Activated B cell treated with CpG ODN at 0.5 μM for 24 hours (primary cell): Measurements from ENCODE around the gene TMEM130. TPM values are rescaled to one million over a fixed set of nuclear protein-coding genes. Genes with fewer than 3 reads are reported as not detected.
A peak's percentile ranks its signal among the peaks of the same experiment; 100 is the strongest.
"Not testable (repeated sequence)": the region's sequence is repeated elsewhere in the genome, so short reads cannot be mapped to it uniquely, and the experiment has no call there.

ENCODE experiments used
- ATAC-seq: fragments of 200-7000 bp; cut with Tn5 transposase; one replicate; pipeline ENCODE4 v1.10.0; 2021; ENCODE audit warnings: low read depth, mild to moderate bottlenecking, moderate library complexity
- CTCF ChIA-PET: fragments of 350-600 bp; sonication (Branson Sonifier 250); formaldehyde crosslinking; loops from one replicate; lab custom pipeline; 2021; ENCODE audit warnings: antibody characterized with exemption; lab: Charles Lee
- POLR2A ChIA-PET: fragments of 350-600 bp; sonication (Branson Sonifier 250); formaldehyde crosslinking; loops from one replicate; lab custom pipeline; 2021; ENCODE audit warnings: antibody characterized with exemption; lab: Charles Lee
- DNase-seq: peaks from one replicate; pipeline ENCODE4 v3.0.0; 2022
- H3K27ac Mint-ChIP-seq: one replicate; pipeline ENCODE4 v1.8.0; 2020; ENCODE audit warnings: mixed read lengths
- H3K27me3 Mint-ChIP-seq: one replicate; pipeline ENCODE4 v1.8.0; 2021; ENCODE audit warnings: mixed read lengths
- H3K36me3 Mint-ChIP-seq: one replicate; pipeline ENCODE4 v1.8.0; 2021; ENCODE audit warnings: low read depth, mixed read lengths
- H3K4me1 Mint-ChIP-seq: one replicate; pipeline ENCODE4 v1.8.0; 2021; ENCODE audit warnings: mixed read lengths
- H3K4me3 Mint-ChIP-seq: one replicate; pipeline ENCODE4 v1.8.0; 2020; ENCODE audit warnings: mild to moderate bottlenecking, mixed read lengths
- H3K9me3 Mint-ChIP-seq: one replicate; pipeline ENCODE4 v1.8.0; 2020; ENCODE audit warnings: mixed read lengths
- intact Hi-C: fragments of 100-400 bp; cut with micrococcal nuclease; formaldehyde crosslinking; loops from one replicate; pipeline ENCODE4 v1.15.1; 2024
- total RNA-seq: library from RNA; stranded (reverse); gene quantifications from 2 replicates; pipeline ENCODE4 v1.2.3, GENCODE V29; 2022
- TF ChIP-seq, protein P1 (sequence below): fragments of 200-600 bp; IDR thresholded peaks from one replicate; pipeline ENCODE4 v1.8.0; 2022; ENCODE audit warnings: antibody characterized with exemption, mild to moderate bottlenecking

TMEM130 gene
- total RNA-seq, 1 donor from 2014 or later, result 0.31 TPM

DNA sequence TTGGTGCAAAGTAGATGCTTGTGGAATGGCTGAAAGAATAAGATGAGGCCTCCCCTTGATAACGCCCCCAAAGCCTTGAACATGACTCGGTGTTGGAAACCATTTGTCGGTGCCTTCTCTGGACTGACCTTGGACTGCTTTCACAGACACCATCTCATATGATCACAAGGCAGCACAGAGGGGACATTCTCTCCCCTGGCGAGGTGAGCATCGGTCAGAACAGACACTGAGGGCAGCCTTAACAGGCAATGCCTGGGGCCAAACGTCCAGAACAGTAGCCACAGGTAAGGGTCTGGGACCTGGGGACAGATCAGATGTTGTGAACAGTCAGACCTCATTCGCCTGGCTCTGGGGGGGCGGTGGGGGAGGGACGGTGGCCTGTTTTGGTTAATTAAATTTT lies 5.7 kb upstream of the TMEM130 start:
- Mint-ChIP-seq H3K4me1 (peaks cover 24% of the 10 kb centered on the region), H3K36me3 (peaks cover 4% of the 10 kb centered on the region), H3K4me3 (no peak overlapping the region), H3K27me3 (peaks cover 3% of the 10 kb centered on the region), H3K27ac (no peak overlapping the region), H3K9me3 (no peaks in the 10 kb centered on the region)
- CTCF ChIA-PET, result no interaction called here
- intact Hi-C loops, result loop anchor here (10.0 kb wide), 3 partner anchors 561 to 771 kb away; partner anchors contain the start of genes FAM200A, LMTK2 and ZNF655
- TF ChIP-seq, protein P1, sequence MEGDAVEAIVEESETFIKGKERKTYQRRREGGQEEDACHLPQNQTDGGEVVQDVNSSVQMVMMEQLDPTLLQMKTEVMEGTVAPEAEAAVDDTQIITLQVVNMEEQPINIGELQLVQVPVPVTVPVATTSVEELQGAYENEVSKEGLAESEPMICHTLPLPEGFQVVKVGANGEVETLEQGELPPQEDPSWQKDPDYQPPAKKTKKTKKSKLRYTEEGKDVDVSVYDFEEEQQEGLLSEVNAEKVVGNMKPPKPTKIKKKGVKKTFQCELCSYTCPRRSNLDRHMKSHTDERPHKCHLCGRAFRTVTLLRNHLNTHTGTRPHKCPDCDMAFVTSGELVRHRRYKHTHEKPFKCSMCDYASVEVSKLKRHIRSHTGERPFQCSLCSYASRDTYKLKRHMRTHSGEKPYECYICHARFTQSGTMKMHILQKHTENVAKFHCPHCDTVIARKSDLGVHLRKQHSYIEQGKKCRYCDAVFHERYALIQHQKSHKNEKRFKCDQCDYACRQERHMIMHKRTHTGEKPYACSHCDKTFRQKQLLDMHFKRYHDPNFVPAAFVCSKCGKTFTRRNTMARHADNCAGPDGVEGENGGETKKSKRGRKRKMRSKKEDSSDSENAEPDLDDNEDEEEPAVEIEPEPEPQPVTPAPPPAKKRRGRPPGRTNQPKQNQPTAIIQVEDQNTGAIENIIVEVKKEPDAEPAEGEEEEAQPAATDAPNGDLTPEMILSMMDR, result no peak
- no peak for ATAC-seq
- DNase-seq, result no peak
- POLR2A ChIA-PET, result no interaction called here

DNA sequence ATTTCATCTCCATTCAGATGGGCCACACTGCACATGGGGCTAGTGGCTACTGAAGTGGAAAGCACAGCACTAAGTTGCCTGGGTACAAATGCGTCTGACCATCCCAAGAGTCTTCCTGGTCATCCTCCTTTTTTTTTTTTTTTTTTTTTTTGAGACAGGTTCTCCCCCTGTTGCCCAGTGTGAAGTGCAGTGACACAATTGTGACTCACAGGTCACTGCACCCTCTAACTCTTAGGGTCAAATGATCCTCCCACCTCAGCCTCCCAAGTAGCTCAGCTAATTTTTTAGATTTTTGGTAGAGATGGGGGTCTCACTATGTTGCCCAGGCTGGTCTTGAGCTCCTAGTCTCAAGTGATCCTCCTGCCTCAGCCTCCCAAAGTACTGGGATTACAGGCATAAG lies 5.1 kb upstream of the TMEM130 start:
- no peak overlapping the region for H3K4me3 Mint-ChIP-seq
- ChIA-PET CTCF (interaction anchor here (1.0 kb wide), 1 partner anchor 43 kb away, joined by 3 read pairs; no protein-coding TSS in a partner anchor), POLR2A (no interaction called here)
- DNase-seq (no peak), ATAC-seq (no peak)
- peaks cover 5% of the 10 kb centered on the region for H3K27me3 Mint-ChIP-seq
- intact Hi-C loops, result loop anchor here (10.0 kb wide), 3 partner anchors 560 to 770 kb away; partner anchors contain the start of genes FAM200A, LMTK2 and ZNF655
- TF ChIP-seq, protein P1, result no peak
- H3K27ac Mint-ChIP-seq, result no peak overlapping the region
- H3K36me3 Mint-ChIP-seq, result peaks cover 4% of the 10 kb centered on the region
- H3K9me3 Mint-ChIP-seq, result no peaks in the 10 kb centered on the region
- peaks cover 22% of the 10 kb centered on the region for H3K4me1 Mint-ChIP-seq

DNA sequence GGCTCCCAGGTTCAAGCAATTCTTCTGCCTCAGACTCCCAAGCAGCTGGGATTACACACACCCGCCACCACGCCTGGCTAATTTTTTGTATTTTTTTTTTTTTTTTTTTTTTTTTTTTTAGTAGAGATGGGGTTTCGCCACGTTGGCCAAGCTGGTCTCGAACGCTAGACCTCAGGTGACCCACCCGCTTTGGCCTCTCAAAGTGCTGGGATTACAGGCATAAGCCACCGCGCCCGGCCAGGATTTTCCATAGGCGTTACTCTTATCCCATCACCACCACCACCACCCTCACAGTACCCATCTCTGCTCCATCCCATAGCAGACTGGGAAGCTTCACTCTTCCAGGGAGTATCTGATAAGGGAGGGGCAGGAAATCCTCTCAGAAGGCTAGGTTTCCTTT lies 3.8 kb upstream of the TMEM130 start:
- H3K36me3 Mint-ChIP-seq, H3K9me3 Mint-ChIP-seq, H3K4me3 Mint-ChIP-seq, H3K27me3 Mint-ChIP-seq, H3K27ac Mint-ChIP-seq, ATAC-seq, DNase-seq: not testable (repeated sequence)
- intact Hi-C loops, result loop anchor here (10.0 kb wide), 3 partner anchors 559 to 769 kb away; partner anchors contain the start of genes FAM200A, LMTK2 and ZNF655
- ChIA-PET POLR2A (interaction anchor here (0.6 kb wide), 1 partner anchor 469 kb away, joined by 3 read pairs; no protein-coding TSS in a partner anchor), CTCF (interaction anchor here (0.7 to 2.9 kb wide), 3 partner anchors 12 to 584 kb away, joined by 3 to 11 read pairs (median 3); no protein-coding TSS in a partner anchor)
- H3K4me1 Mint-ChIP-seq, result peaks cover 24% of the 10 kb centered on the region

DNA sequence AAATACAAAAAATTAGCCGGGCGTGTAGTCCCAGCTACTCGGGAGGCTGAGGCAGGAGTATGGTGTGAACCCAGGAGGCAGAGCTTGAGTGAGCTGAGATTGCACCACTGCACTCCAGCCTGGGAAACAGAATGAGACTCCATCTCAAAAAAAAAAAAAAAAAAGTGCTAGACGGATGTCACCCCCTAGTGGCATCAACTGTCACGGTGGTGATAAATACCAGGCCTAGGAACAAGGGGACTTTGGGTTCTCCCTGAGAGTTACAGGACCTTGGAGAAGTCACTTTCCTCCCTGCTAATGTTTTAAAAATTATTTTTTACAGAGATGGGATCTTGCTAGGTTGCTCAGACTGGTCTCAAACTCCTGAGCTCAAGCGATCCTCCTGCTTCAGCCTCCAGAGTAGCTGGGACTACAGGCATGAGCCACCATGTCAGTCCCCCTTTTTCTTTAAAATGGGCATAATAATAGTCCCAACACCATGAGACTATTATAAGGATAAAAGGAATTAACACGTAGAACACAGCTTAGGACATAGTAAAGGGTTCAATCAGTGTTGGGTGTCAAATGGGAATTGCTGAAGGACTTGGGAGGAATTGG lies 2.6 kb upstream of the TMEM130 start:
- CTCF ChIA-PET, result interaction anchor here (0.8 to 2.9 kb wide), 5 partner anchors 11 to 127 kb away, joined by 3 to 11 read pairs (median 5); no protein-coding TSS in a partner anchor
- TF ChIP-seq, protein P1, result no peak
- ATAC-seq (no peak), DNase-seq (no peak)
- Mint-ChIP-seq H3K27me3 (peaks cover 5% of the 10 kb centered on the region), H3K27ac (no peak overlapping the region), H3K4me1 (peaks cover 22% of the 10 kb centered on the region), H3K36me3 (no peaks in the 10 kb centered on the region), H3K4me3 (no peak overlapping the region), H3K9me3 (no peaks in the 10 kb centered on the region)
- intact Hi-C loops, result loop anchor here (1.0 to 10.0 kb wide), 5 partner anchors 31 to 768 kb away; partner anchors contain the start of genes FAM200A, LMTK2 and ZNF655
- POLR2A ChIA-PET, result interaction anchor here (0.7 kb wide), 1 partner anchor 669 kb away, joined by 8 read pairs; no protein-coding TSS in a partner anchor

DNA sequence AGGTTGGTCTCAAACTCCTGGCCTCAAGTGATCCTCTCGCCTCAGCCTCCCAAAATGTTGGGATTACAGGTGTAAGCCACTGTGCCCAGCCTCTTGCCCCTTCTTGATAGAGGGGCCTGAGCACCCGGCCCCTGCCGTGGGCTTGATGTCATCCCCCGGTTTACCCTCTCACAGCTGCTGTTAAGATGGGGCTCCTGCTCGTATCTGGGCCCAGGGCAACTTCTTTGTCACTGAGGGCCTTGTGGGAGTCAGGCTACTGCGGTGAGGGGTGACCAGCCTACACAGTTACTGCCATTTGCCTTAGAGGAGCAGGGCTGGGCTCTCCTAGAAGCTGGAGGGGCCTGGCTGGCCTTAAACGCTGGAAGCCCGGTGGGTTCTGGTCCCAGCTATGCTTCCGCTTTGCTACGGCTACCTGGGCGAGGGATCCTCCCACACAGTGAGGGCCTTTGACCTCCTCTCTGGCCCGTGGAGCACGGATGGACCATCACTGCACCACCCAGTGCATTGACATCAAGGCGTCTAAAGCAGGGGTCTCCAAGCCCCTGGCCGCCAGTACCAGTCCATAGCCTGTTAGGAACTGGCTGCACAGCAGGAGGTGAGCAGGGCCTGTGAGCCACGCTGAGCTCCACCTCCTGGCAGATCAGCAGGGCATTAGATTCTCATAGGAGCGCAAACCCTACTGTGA lies 1.1 kb upstream of the TMEM130 start:
- CTCF ChIA-PET, result interaction anchor here (1.3 kb wide), 1 partner anchor 30 kb away, joined by 5 read pairs; no protein-coding TSS in a partner anchor
- no peaks in the 10 kb centered on the region for H3K9me3 Mint-ChIP-seq
- H3K36me3 Mint-ChIP-seq, result no peaks in the 10 kb centered on the region
- DNase-seq, result no peak
- H3K27me3 Mint-ChIP-seq, result peaks cover 8% of the 10 kb centered on the region
- TF ChIP-seq, protein P1, result no peak
- peak overlapping the region; percentile 85 for H3K4me3 Mint-ChIP-seq
- peak overlapping the region; percentile 63 for H3K27ac Mint-ChIP-seq
- intact Hi-C loops, result loop anchor here (1.0 to 10.0 kb wide), 7 partner anchors 8 to 766 kb away; partner anchors contain the start of genes BRI3, FAM200A, LMTK2 and ZNF655
- no peak for ATAC-seq
- POLR2A ChIA-PET, result interaction anchor here (0.6 to 1.5 kb wide), 5 partner anchors 8 to 556 kb away, joined by 3 to 27 read pairs (median 4); partner anchors contain the start of gene TRRAP
- H3K4me1 Mint-ChIP-seq, result peaks cover 20% of the 10 kb centered on the region
